ENCODE results near the gene SMCO3.
"Not testable (repeated sequence)": the region's sequence is repeated elsewhere in the genome, so short reads cannot be mapped to it uniquely, and the experiment has no call there.

Gene SMCO3

DNA sequence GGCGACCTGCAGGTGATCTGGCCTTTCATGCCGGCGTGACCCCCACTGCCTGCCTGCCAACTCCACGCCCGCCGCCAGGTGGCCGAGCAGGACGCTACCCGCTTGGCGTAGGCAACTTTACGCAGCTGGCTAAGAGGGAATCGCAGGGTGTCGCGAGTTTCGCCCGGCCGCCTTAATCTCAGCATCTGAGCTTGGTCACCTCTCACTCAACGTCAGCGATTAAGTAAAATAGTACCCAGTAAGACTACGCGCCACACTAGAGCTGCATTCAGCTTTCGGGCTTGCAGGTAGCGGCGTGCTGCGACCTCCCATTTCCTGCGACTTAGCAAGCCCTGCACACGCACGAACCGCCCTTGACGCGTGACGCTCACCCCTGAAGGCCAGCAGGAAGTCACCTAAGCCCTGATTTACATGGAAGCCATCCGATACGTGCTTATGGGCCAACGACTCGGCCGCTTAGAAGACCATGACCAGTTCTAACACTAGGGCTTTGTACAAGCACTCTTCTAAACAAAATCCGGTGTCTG is 44.0 kb downstream of the SMCO3 start:
- H3K4me3 ChIP-seq (ENCODE audit: low read depth, low read length), result peak overlapping the region; percentile 86
- H3K9me3 ChIP-seq (ENCODE audit: severe bottlenecking), result peaks cover 5% of the 10 kb centered on the region
- H3K27ac ChIP-seq, result peak overlapping the region; percentile 98
- H3K36me3 ChIP-seq, result peaks cover 11% of the 10 kb centered on the region
- DNase-seq, result peak; percentile 89
- TF ChIP-seq, protein P1, sequence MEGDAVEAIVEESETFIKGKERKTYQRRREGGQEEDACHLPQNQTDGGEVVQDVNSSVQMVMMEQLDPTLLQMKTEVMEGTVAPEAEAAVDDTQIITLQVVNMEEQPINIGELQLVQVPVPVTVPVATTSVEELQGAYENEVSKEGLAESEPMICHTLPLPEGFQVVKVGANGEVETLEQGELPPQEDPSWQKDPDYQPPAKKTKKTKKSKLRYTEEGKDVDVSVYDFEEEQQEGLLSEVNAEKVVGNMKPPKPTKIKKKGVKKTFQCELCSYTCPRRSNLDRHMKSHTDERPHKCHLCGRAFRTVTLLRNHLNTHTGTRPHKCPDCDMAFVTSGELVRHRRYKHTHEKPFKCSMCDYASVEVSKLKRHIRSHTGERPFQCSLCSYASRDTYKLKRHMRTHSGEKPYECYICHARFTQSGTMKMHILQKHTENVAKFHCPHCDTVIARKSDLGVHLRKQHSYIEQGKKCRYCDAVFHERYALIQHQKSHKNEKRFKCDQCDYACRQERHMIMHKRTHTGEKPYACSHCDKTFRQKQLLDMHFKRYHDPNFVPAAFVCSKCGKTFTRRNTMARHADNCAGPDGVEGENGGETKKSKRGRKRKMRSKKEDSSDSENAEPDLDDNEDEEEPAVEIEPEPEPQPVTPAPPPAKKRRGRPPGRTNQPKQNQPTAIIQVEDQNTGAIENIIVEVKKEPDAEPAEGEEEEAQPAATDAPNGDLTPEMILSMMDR (IDR thresholded peaks at IDR 0.05; ENCODE audit: low read depth, low read length), result peak; percentile 90
- no peaks in the 10 kb centered on the region for H3K27me3 ChIP-seq (ENCODE audit: insufficient read depth, low read depth, severe bottlenecking)

DNA sequence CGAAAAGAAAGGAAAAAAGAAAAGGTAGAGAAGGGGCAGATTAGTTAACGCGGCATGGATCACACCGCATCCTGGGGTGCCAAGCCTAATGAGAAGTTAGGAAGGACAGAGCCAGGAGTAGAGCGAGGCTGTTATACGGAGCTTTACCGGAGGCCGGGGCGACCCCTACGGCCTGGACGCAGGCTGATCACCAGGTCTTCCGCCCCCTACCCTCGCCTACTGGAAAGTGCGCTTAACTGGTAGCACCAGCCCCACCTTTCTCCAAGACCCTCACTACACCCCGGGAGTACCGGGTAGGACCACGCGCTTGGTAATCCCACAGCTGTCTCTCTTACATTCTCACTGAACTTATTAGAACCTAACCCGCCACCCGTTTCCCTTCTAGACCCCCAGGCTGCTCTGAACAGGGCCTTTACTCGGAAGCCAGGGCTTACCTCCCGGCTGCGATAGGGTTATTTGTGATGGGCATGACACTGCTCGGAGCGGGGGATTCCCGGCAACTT is 44.5 kb downstream of the SMCO3 start:
- Histone ChIP-seq H3K4me3 (ENCODE audit: low read depth, low read length) (peak overlapping the region; percentile 86), H3K27me3 (ENCODE audit: insufficient read depth, low read depth, severe bottlenecking) (no peaks in the 10 kb centered on the region), H3K36me3 (peaks cover 13% of the 10 kb centered on the region), H3K27ac (peak overlapping the region; percentile 98), H3K9me3 (ENCODE audit: severe bottlenecking) (peaks cover 5% of the 10 kb centered on the region)
- peak; percentile 53 for DNase-seq
- TF ChIP-seq, protein P1 (IDR thresholded peaks at IDR 0.05; ENCODE audit: low read depth, low read length), result peak; percentile 60

DNA sequence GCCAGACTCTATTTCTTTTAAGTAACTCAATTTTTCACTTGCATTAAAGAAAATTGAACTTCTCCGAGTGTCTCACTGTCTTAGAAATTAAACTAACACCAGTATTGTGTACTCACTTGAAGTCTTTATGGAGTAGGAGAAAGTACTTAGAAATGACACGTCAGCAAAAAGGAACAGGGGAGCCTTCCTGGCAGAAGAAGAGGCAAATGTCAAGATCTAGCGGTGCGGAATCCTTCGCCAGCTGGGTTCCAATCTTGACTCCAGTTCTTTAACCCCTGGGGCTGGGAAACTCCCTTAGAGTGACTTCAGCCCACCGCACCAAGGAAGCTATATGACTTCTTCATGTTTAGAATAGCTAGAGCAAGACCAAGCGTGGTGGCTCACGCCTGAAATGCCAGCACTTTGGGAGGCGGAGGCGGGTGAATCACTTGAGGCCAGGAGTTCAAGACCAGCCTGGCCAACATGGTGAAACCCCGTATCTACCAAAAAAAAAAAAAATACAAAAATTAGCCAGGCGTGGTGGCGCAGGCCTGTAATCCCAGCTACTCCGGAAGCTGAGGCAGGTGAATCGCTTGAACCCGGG is 45.1 kb downstream of the SMCO3 start:
- H3K27ac ChIP-seq, result peak overlapping the region; percentile 98
- peaks cover 5% of the 10 kb centered on the region for H3K9me3 ChIP-seq (ENCODE audit: severe bottlenecking)
- no peak for DNase-seq
- H3K27me3 ChIP-seq (ENCODE audit: insufficient read depth, low read depth, severe bottlenecking), result no peaks in the 10 kb centered on the region
- TF ChIP-seq, protein P1 (IDR thresholded peaks at IDR 0.05; ENCODE audit: low read depth, low read length), result no peak
- peak overlapping the region; percentile 86 for H3K4me3 ChIP-seq (ENCODE audit: low read depth, low read length)
- peaks cover 13% of the 10 kb centered on the region for H3K36me3 ChIP-seq

DNA sequence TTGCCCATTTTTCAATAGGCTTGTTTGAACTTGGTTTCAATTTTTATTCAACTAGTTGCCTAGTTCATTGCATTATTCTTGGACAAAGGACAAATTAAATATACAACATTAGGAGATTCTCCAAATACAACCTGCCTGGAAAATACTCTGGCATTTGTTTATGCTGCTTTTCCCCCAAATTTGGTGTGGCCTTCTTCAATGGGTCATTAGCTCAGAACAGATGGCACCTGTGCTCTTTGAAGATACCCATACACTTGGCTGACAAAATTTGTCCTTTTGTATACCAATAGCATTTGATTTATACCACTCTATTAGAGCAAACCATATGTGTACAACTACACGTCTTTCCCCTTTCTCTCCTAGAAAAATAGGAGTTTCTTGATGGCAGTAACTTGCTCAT is 46.4 kb downstream of the SMCO3 start:
- H3K36me3 ChIP-seq, result peaks cover 13% of the 10 kb centered on the region
- TF ChIP-seq, protein P1 (IDR thresholded peaks at IDR 0.05; ENCODE audit: low read depth, low read length), result no peak
- no peak overlapping the region for H3K4me3 ChIP-seq (ENCODE audit: low read depth, low read length)
- peaks cover 5% of the 10 kb centered on the region for H3K9me3 ChIP-seq (ENCODE audit: severe bottlenecking)
- DNase-seq, result no peak
- H3K27me3 ChIP-seq (ENCODE audit: insufficient read depth, low read depth, severe bottlenecking), result no peaks in the 10 kb centered on the region
- no peak overlapping the region for H3K27ac ChIP-seq

DNA sequence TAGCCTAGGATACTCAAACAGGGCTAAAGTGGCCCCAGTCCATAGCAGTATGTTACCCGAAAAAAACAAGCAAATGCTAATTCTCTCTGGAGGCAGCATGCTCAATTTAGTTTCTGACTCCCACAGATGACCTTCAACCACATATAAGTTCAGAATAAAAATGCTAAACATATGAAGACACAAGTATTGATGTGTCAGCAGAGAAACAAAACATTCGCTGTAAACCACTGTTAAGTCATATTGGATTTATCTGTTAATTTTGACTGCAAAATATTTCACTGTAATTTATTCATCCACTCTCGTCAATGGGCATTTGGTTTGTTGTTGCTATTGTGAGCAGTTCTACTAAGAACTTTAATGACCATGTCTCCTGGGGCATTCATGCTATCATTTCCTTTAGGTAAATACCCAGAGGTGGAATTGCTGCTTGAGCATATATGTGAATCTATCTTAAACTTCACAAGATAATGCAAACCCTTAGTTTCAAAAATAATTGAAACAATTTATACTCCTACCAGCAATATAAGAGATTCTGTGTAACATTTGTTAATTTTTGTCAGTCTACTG is 47.2 kb downstream of the SMCO3 start:
- Histone ChIP-seq H3K27ac (no peak overlapping the region), H3K4me3 (ENCODE audit: low read depth, low read length) (no peak overlapping the region)
- no peak for DNase-seq

DNA sequence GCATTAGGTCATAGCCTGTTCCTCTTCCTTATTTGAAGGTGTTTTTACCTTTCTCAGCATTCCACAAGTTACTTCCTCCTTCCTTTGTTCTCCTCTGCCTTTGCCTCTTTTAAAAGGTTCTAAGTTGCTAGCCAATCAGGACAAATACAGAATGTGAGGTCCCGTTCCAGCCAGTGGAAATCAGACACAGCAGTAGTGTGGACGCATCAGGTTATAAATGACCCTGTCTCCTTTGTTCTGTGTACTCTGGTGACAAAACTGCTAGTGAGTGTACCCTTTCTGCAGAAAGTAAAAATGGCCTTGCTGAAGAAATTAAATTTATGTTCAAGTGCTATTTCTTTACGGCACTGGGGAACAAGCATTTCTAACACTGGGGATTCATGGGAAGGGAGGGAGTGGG is 48.0 kb downstream of the SMCO3 start:
- DNase-seq, result not testable (repeated sequence)

More for the DNA sequence above, 47.2 kb downstream of the SMCO3 start:
- H3K27me3 ChIP-seq (ENCODE audit: insufficient read depth, low read depth, severe bottlenecking), result no peaks in the 10 kb centered on the region
- H3K9me3 ChIP-seq (ENCODE audit: severe bottlenecking), result peaks cover 5% of the 10 kb centered on the region
- H3K36me3 ChIP-seq, result peaks cover 13% of the 10 kb centered on the region
- TF ChIP-seq, protein P1 (IDR thresholded peaks at IDR 0.05; ENCODE audit: low read depth, low read length), result no peak

More for the DNA sequence above, 48.0 kb downstream of the SMCO3 start:
- H3K36me3 ChIP-seq, result peaks cover 13% of the 10 kb centered on the region
- not testable (repeated sequence) for H3K9me3 ChIP-seq (ENCODE audit: severe bottlenecking); H3K27ac ChIP-seq; H3K27me3 ChIP-seq (ENCODE audit: insufficient read depth, low read depth, severe bottlenecking); H3K4me3 ChIP-seq (ENCODE audit: low read depth, low read length)

Measured in WERI-Rb-1 (cell line).